K562 (cell line): ENCODE measurements around the gene MAP3K20. TPM values are rescaled to one million over a fixed set of nuclear protein-coding genes. Genes with fewer than 3 reads are reported as not detected.

Source experiments
- ATF1 ChIP-seq, 2 experiments: fragments of 450-650 bp in 1 of 2; IDR thresholded peaks; 2 replicates each; pipeline ENCODE4 v1.6.1; 2016; ENCODE audit warnings: missing compliant biosample characterization in 1 of 2, missing genetic modification characterization in 1 of 2
- BCL6 ChIP-seq: fragments of 250-450 bp; sonication (Bioruptor Pico); IDR thresholded peaks from 2 replicates; pipeline ENCODE4 v1.4.0; 2020
- CEBPG ChIP-seq, 3 experiments: fragments of 200-800 bp in 1 of 3; sonication (Bioruptor generic) in 1 of 3; sonication (generic) in 1 of 3; formaldehyde crosslinking in 1 of 3; IDR thresholded peaks in 2 of 3; conservative IDR thresholded peaks in 1 of 3; 2 replicates each; pipeline versions ENCODE4 v1.6.1 to v1.8.0; 2016 to 2022; ENCODE audit warnings: missing compliant biosample characterization in 2 of 3, missing genetic modification characterization in 2 of 3, mild to moderate bottlenecking in 1 of 3, missing genetic modification reagents in 1 of 3
- CHD4 ChIP-seq: fragments of 200-600 bp; sonication (generic); IDR thresholded peaks from 3 replicates; pipeline ENCODE4 v1.6.1; 2012; ENCODE audit warnings: low read depth, mild to moderate bottlenecking, mixed read lengths, low read length, inconsistent platforms; ENCODE audit not compliant: insufficient read depth, insufficient replicate concordance, poor library complexity, severe bottlenecking
- JUN ChIP-seq, 2 experiments: sonication (generic) in 1 of 2; formaldehyde crosslinking in 1 of 2; IDR thresholded peaks; 2 replicates each; pipeline versions ENCODE4 v1.6.1 to v1.8.0; 2012 to 2022; ENCODE audit warnings: borderline replicate concordance in 2 of 2, mild to moderate bottlenecking in 2 of 2, improper control_type of control experiment in 1 of 2, low read depth in 1 of 2, low read length in 1 of 2, missing genetic modification reagents in 1 of 2
- JUND ChIP-seq, 2 experiments: IDR thresholded peaks; 2 replicates in 1 of 2; 3 replicates in 1 of 2; pipeline ENCODE4 v1.6.1; 2011; ENCODE audit warnings: borderline replicate concordance in 2 of 2, low read depth in 2 of 2, low read length in 2 of 2, improper control_type of control experiment in 1 of 2, missing biosample characterization in 1 of 2, missing genetic modification characterization in 1 of 2, missing genetic modification reagents in 1 of 2
- KDM1A ChIP-seq, 2 experiments: fragments of 450-650 bp; IDR thresholded peaks; 2 replicates each; pipeline ENCODE4 v1.6.1; 2016; ENCODE audit warnings: mild to moderate bottlenecking in 2 of 2
- KLF16 ChIP-seq: IDR thresholded peaks from 2 replicates; pipeline ENCODE4 v1.6.1; 2016; ENCODE audit warnings: antibody characterized with exemption
- LEF1 ChIP-seq: fragments of 450-650 bp; IDR thresholded peaks from 2 replicates; pipeline ENCODE4 v1.6.1; 2016; ENCODE audit warnings: mild to moderate bottlenecking
- MAFF ChIP-seq: IDR thresholded peaks from 2 replicates; pipeline ENCODE4 v1.6.1; 2012; ENCODE audit warnings: low read length, improper control_type of control experiment
- PHF8 ChIP-seq: fragments of 200-600 bp; sonication (generic); IDR thresholded peaks from 2 replicates; pipeline ENCODE4 v1.6.1; 2012; ENCODE audit warnings: mixed run types, mild to moderate bottlenecking, inconsistent platforms, low read length, moderate library complexity, borderline replicate concordance
- POLR3G ChIP-seq: IDR thresholded peaks from 2 replicates; pipeline ENCODE4 v1.6.1; 2011; ENCODE audit not compliant: insufficient read length, insufficient replicate concordance; ENCODE audit errors: extremely low read depth
- TAF9B ChIP-seq: fragments of 450-650 bp; IDR thresholded peaks from 2 replicates; pipeline ENCODE4 v1.6.1; 2018; ENCODE audit warnings: mild to moderate bottlenecking; ENCODE audit not compliant: partially characterized antibody
- TCF7 ChIP-seq: sonication (generic); IDR thresholded peaks from 2 replicates; pipeline ENCODE4 v1.6.1; 2016; ENCODE audit warnings: antibody characterized with exemption, borderline replicate concordance
- UBTF ChIP-seq, 2 experiments: IDR thresholded peaks; 2 replicates each; pipeline ENCODE4 v1.6.1; 2012; ENCODE audit warnings: improper control_type of control experiment in 2 of 2, low read depth in 2 of 2, low read length in 2 of 2, borderline replicate concordance in 1 of 2
- ZNF23 ChIP-seq: fragments of 250-450 bp; sonication (Bioruptor Pico); IDR thresholded peaks from 2 replicates; pipeline ENCODE4 v1.4.0; 2020; ENCODE audit warnings: mild to moderate bottlenecking
- ZNF384 ChIP-seq: IDR thresholded peaks from 2 replicates; pipeline ENCODE4 v1.6.1; 2012; ENCODE audit warnings: low read depth, low read length, improper control_type of control experiment
- ZNF764 ChIP-seq: fragments of 250-450 bp; sonication (Bioruptor Pico); IDR thresholded peaks from 2 replicates; pipeline ENCODE4 v1.4.0; 2020; ENCODE audit warnings: low read depth, mild to moderate bottlenecking, moderate library complexity
- ZSCAN32 ChIP-seq: fragments of 450-650 bp; formaldehyde crosslinking; IDR thresholded peaks from 2 replicates; pipeline ENCODE4 v1.4.0; 2020; ENCODE audit warnings: mild to moderate bottlenecking, moderate library complexity
- polyA plus RNA-seq, 8 experiments: library from polyadenylated mRNA; depleted of rRNA in 4 of 8; stranded (reverse) in 5 of 8; unstranded in 3 of 8; fragments of >200 nt; fragmentation: Nextera tagmentation in 2 of 8; fragmentation: Illumina TruSeq in 1 of 8; extraction: Ambion mirVana in 2 of 8; extraction: Trizol in 1 of 8; gene quantifications; 2 replicates each; pipeline versions ENCODE4 v1.2.1 to v1.2.3, GENCODE V29; 2011 to 2014; ENCODE audit warnings: inconsistent platforms in 1 of 8, missing spikeins in 1 of 8
- total RNA-seq, 7 experiments: library from RNA; depleted of rRNA in 6 of 7; stranded (reverse); fragments of >200 nt in 6 of 7; fragmentation: Illumina TruSeq in 2 of 7; extraction: Trizol in 2 of 7; gene quantifications; 2 replicates each; pipeline versions ENCODE4 v1.2.1 to v1.2.3, GENCODE V29; 2011 to 2021; ENCODE audit warnings: low replicate concordance in 1 of 7
- TF ChIP-seq, protein P1 (sequence below), 2 experiments: fragments of 150-350 bp in 1 of 2; IDR thresholded peaks; 2 replicates each; pipeline ENCODE4 v1.6.1; 2012 to 2016; ENCODE audit warnings: low read depth in 2 of 2, low read length in 2 of 2, mild to moderate bottlenecking in 1 of 2, moderate library complexity in 1 of 2

MAP3K20 gene
- total and polyA plus RNA-seq, 9 of the 15 experiments (the other 6 are each of a cell fraction or from before 2014, with no cell fraction given), result 9.8 to 34.2 (median 27.3) TPM

DNA sequence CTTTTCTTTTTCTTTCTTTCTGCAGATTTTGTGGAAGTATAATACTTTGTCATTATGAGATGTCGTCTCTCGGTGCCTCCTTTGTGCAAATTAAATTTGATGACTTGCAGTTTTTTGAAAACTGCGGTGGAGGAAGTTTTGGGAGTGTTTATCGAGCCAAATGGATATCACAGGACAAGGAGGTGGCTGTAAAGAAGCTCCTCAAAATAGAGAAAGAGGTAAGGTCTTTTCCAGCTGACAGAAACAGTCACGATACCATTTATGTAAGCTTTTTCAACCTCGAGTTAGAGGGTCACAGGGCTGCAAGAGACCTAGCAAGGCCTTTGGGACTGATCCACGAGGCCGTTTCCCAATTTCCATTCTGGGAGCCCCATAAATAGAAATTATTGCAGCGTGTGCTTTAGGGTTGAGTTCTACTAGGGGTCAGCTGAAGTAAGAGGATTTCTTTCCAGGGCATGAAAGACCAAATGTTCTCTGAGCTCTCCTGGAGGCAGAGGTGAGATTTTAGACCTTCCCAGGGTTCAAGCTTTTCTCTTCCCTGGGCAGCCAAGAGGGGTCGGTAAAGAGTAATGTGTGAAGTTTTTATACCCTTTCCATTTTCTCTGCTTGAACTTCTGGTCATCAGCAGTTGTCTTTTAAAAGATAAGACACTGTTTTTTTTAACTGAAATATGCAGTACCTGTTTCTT, 15.5 kb downstream of the MAP3K20 start (continued):
- TF ChIP-seq, protein P1, sequence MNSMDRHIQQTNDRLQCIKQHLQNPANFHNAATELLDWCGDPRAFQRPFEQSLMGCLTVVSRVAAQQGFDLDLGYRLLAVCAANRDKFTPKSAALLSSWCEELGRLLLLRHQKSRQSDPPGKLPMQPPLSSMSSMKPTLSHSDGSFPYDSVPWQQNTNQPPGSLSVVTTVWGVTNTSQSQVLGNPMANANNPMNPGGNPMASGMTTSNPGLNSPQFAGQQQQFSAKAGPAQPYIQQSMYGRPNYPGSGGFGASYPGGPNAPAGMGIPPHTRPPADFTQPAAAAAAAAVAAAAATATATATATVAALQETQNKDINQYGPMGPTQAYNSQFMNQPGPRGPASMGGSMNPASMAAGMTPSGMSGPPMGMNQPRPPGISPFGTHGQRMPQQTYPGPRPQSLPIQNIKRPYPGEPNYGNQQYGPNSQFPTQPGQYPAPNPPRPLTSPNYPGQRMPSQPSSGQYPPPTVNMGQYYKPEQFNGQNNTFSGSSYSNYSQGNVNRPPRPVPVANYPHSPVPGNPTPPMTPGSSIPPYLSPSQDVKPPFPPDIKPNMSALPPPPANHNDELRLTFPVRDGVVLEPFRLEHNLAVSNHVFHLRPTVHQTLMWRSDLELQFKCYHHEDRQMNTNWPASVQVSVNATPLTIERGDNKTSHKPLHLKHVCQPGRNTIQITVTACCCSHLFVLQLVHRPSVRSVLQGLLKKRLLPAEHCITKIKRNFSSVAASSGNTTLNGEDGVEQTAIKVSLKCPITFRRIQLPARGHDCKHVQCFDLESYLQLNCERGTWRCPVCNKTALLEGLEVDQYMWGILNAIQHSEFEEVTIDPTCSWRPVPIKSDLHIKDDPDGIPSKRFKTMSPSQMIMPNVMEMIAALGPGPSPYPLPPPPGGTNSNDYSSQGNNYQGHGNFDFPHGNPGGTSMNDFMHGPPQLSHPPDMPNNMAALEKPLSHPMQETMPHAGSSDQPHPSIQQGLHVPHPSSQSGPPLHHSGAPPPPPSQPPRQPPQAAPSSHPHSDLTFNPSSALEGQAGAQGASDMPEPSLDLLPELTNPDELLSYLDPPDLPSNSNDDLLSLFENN (IDR thresholded peaks at IDR 0.05; ENCODE audit: low read depth in 2 of 2, low read length in 2 of 2), result 0 out of 4 replicates have a peak, but pooled peaks of 1 of the 2 experiments have one; percentile 36
- TF ChIP-seq KLF16, result peak; percentile 55; the same call in 1 of the 2 replicates
- no peak; the same call in 1 of the 2 replicates for TF ChIP-seq PHF8
- peak; percentile 74 for TF ChIP-seq LEF1
- 0 out of 2 replicates have a peak, but pooled peaks have one; percentile 29 for TF ChIP-seq JUN (IDR thresholded peaks at IDR 0.05; ENCODE audit: borderline replicate concordance, low read depth, low read length)
- TF ChIP-seq JUN (CRISPR knock-in tag; IDR thresholded peaks at IDR 0.05; ENCODE audit: borderline replicate concordance), result no peak
- TF ChIP-seq POLR3G, result no peak
- TF ChIP-seq UBTF (IDR thresholded peaks at IDR 0.05; ENCODE audit: borderline replicate concordance in 1 of 2, low read depth in 2 of 2, low read length in 2 of 2), result 0 out of 4 replicates have a peak, but pooled peaks of 1 of the 2 experiments have one; percentile 33
- 0 out of 2 replicates have a peak, but pooled peaks have one; percentile 16 for TF ChIP-seq TCF7
- TF ChIP-seq ZNF764 (CRISPR knock-in tag), result peak; percentile 75
- no peak for TF ChIP-seq ZSCAN32 (CRISPR knock-in tag)
- TF ChIP-seq CEBPG (CRISPR knock-in tag; IDR thresholded peaks at IDR 0.05), result no peak
- peak in 1 of 2 experiments; percentile 52; a peak in 2 of 4 replicates for TF ChIP-seq CEBPG (tag; conservative IDR thresholded peaks at IDR 0.05 in 1 of 2, IDR thresholded peaks at IDR 0.05 in 1 of 2)
- TF ChIP-seq KDM1A (IDR thresholded peaks at IDR 0.05), result 0 out of 4 replicates have a peak, but pooled peaks of 1 of the 2 experiments have one; percentile 6
- no peak for TF ChIP-seq BCL6 (CRISPR knock-in tag)
- TF ChIP-seq MAFF, result peak; percentile 100
- TF ChIP-seq TAF9B, result peak; percentile 34
- peak; percentile 21 for TF ChIP-seq CHD4
- TF ChIP-seq ZNF384, result peak; percentile 68
- TF ChIP-seq ATF1 (CRISPR knock-in tag; IDR thresholded peaks at IDR 0.05), result no peak
- TF ChIP-seq ATF1 (tag; IDR thresholded peaks at IDR 0.05), result 0 out of 2 replicates have a peak, but pooled peaks have one; percentile 14
- no peak for TF ChIP-seq ZNF23 (CRISPR knock-in tag)
- no peak; the same call in 1 of the 2 replicates for TF ChIP-seq JUND (IDR thresholded peaks at IDR 0.05; ENCODE audit: borderline replicate concordance, low read depth, low read length)
- TF ChIP-seq JUND (tag; IDR thresholded peaks at IDR 0.05; ENCODE audit: borderline replicate concordance, low read depth, low read length), result peak; percentile 27; the same call in 1 of the 3 replicates
